A673 (cell line): ENCODE measurements around the gene KRIT1.

Source experiments
- CTCF ChIP-seq: fragments of 300-800, 200-600 bp; sonication (generic); conservative IDR thresholded peaks from 2 replicates; pipeline ENCODE4 v1.5.1; 2017; ENCODE audit warnings: low read depth, mild to moderate bottlenecking, antibody characterized with exemption, low read length, moderate library complexity, mixed read lengths
- EZH2 ChIP-seq: fragments of 200-600 bp; sonication (generic); IDR thresholded peaks from 2 replicates; pipeline ENCODE4 v1.6.1; 2017; ENCODE audit warnings: borderline replicate concordance, low read depth, mild to moderate bottlenecking, mixed read lengths, antibody characterized with exemption, low read length; ENCODE audit not compliant: poor library complexity, severe bottlenecking

GRCh38 chr7:92149736-92150239 is 95.9 kb downstream of the KRIT1 start:
- no peak for TF ChIP-seq CTCF
- TF ChIP-seq EZH2, result no peak
